ENCODE results near the gene FCRLA.

The FCRLA gene

GRCh38 chr1:161733526-161733925 is 26.5 kb downstream of the FCRLA start:
- DNase-seq: no peak

- DNase-seq: no peak
These were observed 28.8 kb downstream of the FCRLA start for GRCh38 chr1:161735837-161736236.

GRCh38 chr1:161736335-161736969 is 29.4 kb downstream of the FCRLA start:
- DNase-seq: peak; percentile 42

DNA sequence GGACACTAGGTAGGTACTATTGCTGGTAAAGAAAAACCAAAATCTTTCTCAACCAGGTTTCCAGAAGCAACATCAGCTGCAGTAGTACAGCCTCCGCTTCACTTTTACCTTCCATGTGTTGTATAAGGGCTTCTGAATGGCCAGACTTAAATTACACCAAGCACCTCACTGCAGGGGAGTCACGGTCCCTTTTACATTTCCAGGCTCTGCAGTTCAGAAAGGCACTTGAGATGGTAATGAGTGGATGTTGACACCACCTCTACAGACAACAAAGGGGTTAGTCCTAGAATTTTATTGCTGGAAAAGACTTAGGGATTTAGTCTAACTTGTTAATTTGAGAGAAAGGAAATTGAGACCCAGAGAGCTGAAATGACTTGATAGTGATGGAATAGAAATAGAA is 30.6 kb downstream of the FCRLA start:
- no peak for DNase-seq

DNA sequence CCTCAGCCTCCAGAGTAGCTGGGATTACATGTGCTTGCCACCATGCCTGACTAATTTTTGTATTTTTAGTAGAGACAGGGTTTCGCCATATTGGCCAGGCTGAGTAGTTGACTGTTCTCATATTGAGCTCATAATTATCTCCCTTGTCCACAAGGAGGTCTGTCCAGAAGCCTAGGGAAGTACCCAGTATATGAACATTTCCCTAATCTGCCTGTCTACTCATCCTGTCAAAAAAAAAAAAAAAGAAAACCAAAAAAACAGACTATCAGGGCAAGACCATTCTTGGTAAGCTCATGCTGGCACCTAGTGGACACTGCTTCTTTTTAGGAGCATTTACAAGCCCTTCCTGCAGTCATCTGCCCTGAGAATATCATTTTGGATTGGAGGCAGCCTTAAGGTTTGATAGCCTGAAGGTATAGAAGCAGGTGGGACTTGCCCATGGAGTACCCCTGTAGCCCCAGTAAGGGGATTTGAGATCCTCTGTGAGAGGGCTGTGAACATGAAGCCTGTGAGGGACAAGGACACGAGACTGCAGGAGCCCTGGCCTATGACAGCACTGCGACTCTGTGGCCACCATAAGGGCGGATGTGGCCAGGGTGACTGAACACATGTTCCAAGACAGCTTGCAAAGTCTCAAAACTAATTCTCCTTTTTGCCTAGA is 31.7 kb downstream of the FCRLA start:
- peak; percentile 73 for DNase-seq

GRCh38 chr1:161739865-161740566 is 33.0 kb downstream of the FCRLA start:
- peak; percentile 13 for DNase-seq

DNA sequence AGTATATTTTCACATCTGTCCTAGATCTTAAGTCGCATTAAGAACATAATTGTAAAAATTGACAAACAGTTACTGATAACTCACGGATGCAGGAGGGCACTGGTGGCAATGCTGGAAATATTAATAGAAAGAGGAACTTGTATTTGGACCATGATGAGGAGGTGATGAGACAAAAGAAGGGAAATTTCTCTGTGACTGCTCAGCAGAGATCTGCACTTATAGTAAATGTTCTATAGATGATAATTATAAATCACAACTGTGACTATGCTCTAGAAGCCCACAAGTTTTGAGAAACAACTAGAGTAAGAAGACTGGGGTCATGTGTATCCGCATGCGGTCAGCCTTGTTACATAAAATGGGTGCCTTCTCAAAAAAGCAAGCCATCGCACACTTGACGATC is 33.9 kb downstream of the FCRLA start:
- DNase-seq: no peak

- DNase-seq: no peak
These were observed 36.2 kb downstream of the FCRLA start for GRCh38 chr1:161743231-161743630.

GRCh38 chr1:161747801-161748200 is 40.8 kb downstream of the FCRLA start:
- DNase-seq: no peak

GRCh38 chr1:161749509-161750407 is 42.7 kb downstream of the FCRLA start, which contains the start of gene DUSP12:
TSS of gene DUSP12 (plus strand) at chr1:161749786. CDS start at chr1:161749802, 16 bp downstream.
- peak; percentile 97 for DNase-seq

GRCh38 chr1:161763522-161764098 is 56.6 kb downstream of the FCRLA start:
- DNase-seq: peak; percentile 54
